Endothelial cell of umbilical vein (primary cell): ENCODE results near the gene ATP8B3. TPM values are rescaled to one million over a fixed set of nuclear protein-coding genes. Genes with fewer than 3 reads are reported as not detected.

ENCODE experiments used
- BruUV-seq: library from RNA; stranded (reverse); fragments of 400-500 nt; replicated peaks from 2 replicates; lab custom pipeline; 2021; lab: Mats Ljungman, UMichigan
- CTCF ChIA-PET: fragments of 300-600, 350-600 bp; sonication (Branson Sonifier 250); formaldehyde crosslinking; loops from one replicate; lab custom pipeline; 2021; ENCODE audit warnings: antibody characterized with exemption, inconsistent platforms; lab: Charles Lee
- POLR2A ChIA-PET: fragments of 300-600, 350-600 bp; sonication (Branson Sonifier 250); formaldehyde crosslinking; loops from one replicate; lab custom pipeline; 2021; ENCODE audit warnings: antibody characterized with exemption, inconsistent platforms; lab: Charles Lee
- DNase-seq: peaks from one replicate; pipeline ENCODE4 v3.0.0-alpha.2; 2011; ENCODE audit warnings: low read depth, low spot score
- FAIRE-seq: peaks from 2 replicates; lab custom pipeline; 2011; peaks lifted over from hg19 to GRCh38; lab: Jason Lieb, UNC
- H2AFZ ChIP-seq: 2 replicates; pipeline ENCODE4 v1.6.0; 2012; ENCODE audit warnings: low read depth, low read length, control low read depth, inconsistent platforms
- H3K27ac ChIP-seq: 2 replicates; pipeline ENCODE4 v1.5.1; 2011; ENCODE audit warnings: low read depth, mild to moderate bottlenecking, control low read depth, low read length, moderate library complexity; ENCODE audit not compliant: insufficient read depth
- H3K27me3 ChIP-seq, 2 experiments: 2 replicates each; pipeline versions ENCODE4 v1.6.0 to v1.6.1; 2011; ENCODE audit warnings: low read length in 2 of 2, mixed read lengths in 1 of 2; ENCODE audit not compliant: control insufficient read depth in 2 of 2, insufficient read depth in 2 of 2
- H3K36me3 ChIP-seq, 2 experiments: 2 replicates in 1 of 2; 3 replicates in 1 of 2; pipeline ENCODE4 v1.5.1; 2011; ENCODE audit warnings: low read length in 2 of 2, mild to moderate bottlenecking in 1 of 2, moderate library complexity in 1 of 2; ENCODE audit not compliant: control insufficient read depth in 2 of 2, insufficient read depth in 2 of 2; ENCODE audit errors: extremely low read depth in 1 of 2
- H3K4me1 ChIP-seq: 3 replicates; pipeline ENCODE4 v1.5.1; 2011; ENCODE audit warnings: mild to moderate bottlenecking, low read length; ENCODE audit not compliant: control insufficient read depth, insufficient read depth; ENCODE audit errors: extremely low read depth
- H3K4me2 ChIP-seq: 2 replicates; pipeline ENCODE4 v1.6.1; 2011; ENCODE audit warnings: low read length, control low read depth, mixed read lengths; ENCODE audit not compliant: insufficient read depth
- H3K4me3 ChIP-seq, 3 experiments: fragments of 200-600 bp in 1 of 3; sonication (generic), shearing (Covaris generic) in 1 of 3; replicated peaks in 1 of 3; 2 replicates each; pipeline ENCODE4 v1.5.1; 2011 to 2016; ENCODE audit warnings: control low read depth in 3 of 3, low read length in 3 of 3, mild to moderate bottlenecking in 2 of 3, inconsistent platforms in 1 of 3, low read depth in 1 of 3, moderate library complexity in 1 of 3; ENCODE audit not compliant: insufficient read depth in 1 of 3
- H3K79me2 ChIP-seq: 2 replicates; pipeline ENCODE4 v1.6.0; 2012; ENCODE audit warnings: low read length, inconsistent platforms; ENCODE audit not compliant: control insufficient read depth, insufficient read depth
- H3K9ac ChIP-seq: replicated peaks from 2 replicates; pipeline ENCODE3; 2011; ENCODE audit warnings: low read length, control low read depth; ENCODE audit not compliant: insufficient read depth; ENCODE audit errors: extremely low read depth
- H3K9me1 ChIP-seq: replicated peaks from 3 replicates; pipeline ENCODE4 v1.6.0; 2011; ENCODE audit warnings: mild to moderate bottlenecking, low read length; ENCODE audit not compliant: control insufficient read depth, insufficient read depth; ENCODE audit errors: extremely low read depth
- H3K9me3 ChIP-seq: replicated peaks from 2 replicates; pipeline ENCODE4 v1.5.1; 2012; ENCODE audit warnings: low read length, inconsistent platforms; ENCODE audit not compliant: control insufficient read depth, insufficient read depth
- H4K20me1 ChIP-seq: replicated peaks from 2 replicates; pipeline ENCODE3; 2011; ENCODE audit warnings: mild to moderate bottlenecking, low read length; ENCODE audit not compliant: control insufficient read depth, insufficient read depth; ENCODE audit errors: extremely low read depth
- EZH2 ChIP-seq: IDR thresholded peaks from 2 replicates; pipeline ENCODE4 v1.6.1; 2012; ENCODE audit warnings: borderline replicate concordance, low read depth, mild to moderate bottlenecking, moderate library complexity, low read length, inconsistent platforms; ENCODE audit not compliant: severe bottlenecking
- FOS ChIP-seq: IDR thresholded peaks from 2 replicates; pipeline ENCODE4 v1.6.1; 2011; ENCODE audit warnings: mild to moderate bottlenecking, low read length, moderate library complexity, borderline replicate concordance; ENCODE audit not compliant: insufficient read depth
- GATA2 ChIP-seq: IDR thresholded peaks from 2 replicates; pipeline ENCODE4 v1.7.0; 2011; ENCODE audit warnings: low read depth, mild to moderate bottlenecking, moderate library complexity, mixed read lengths, low read length; ENCODE audit not compliant: insufficient read length, insufficient read depth
- JUN ChIP-seq: IDR thresholded peaks from 2 replicates; pipeline ENCODE4 v1.6.1; 2011; ENCODE audit warnings: borderline replicate concordance, low read depth; ENCODE audit not compliant: insufficient read length, insufficient read depth
- MAX ChIP-seq: IDR thresholded peaks from 2 replicates; pipeline ENCODE4 v1.6.1; 2011; ENCODE audit not compliant: insufficient read depth, insufficient read length
- MYC ChIP-seq: IDR thresholded peaks from one replicate; pipeline ENCODE4 v1.6.1; 2011; ENCODE audit warnings: mild to moderate bottlenecking, low read depth, low read length
- POLR2A ChIP-seq: IDR thresholded peaks from 2 replicates; pipeline ENCODE4 v1.6.1; 2012; ENCODE audit warnings: low read depth, mild to moderate bottlenecking, control low read depth, low read length
- POLR2AphosphoS5 ChIP-seq: IDR thresholded peaks from 2 replicates; pipeline ENCODE4 v1.6.1; 2012; ENCODE audit warnings: low read depth, mild to moderate bottlenecking, control low read depth, low read length, moderate library complexity; ENCODE audit not compliant: insufficient read depth
- dilution Hi-C: fragments of 300-500 bp; cut with MboI; formaldehyde crosslinking; loops from one replicate; pipeline ENCODE4 v1.15.0; 2019; ENCODE audit warnings: low sequenced_read_pairs; ENCODE audit not compliant: extremely low pct_ligation_motif_present
- intact Hi-C: fragments of 100-400 bp; cut with micrococcal nuclease; formaldehyde crosslinking; loops from one replicate; pipeline ENCODE4 v1.10.0; 2022
- polyA plus RNA-seq, 4 experiments: library from polyadenylated mRNA; depleted of rRNA in 3 of 4; stranded (reverse) in 3 of 4; unstranded in 1 of 4; fragments of >200 nt; gene quantifications; 2 replicates each; pipeline versions ENCODE4 v1.2.1 to v1.2.3, GENCODE V29; 2011 to 2012; ENCODE audit warnings: missing spikeins in 1 of 4
- total RNA-seq: library from RNA; stranded (reverse); gene quantifications from 2 replicates; pipeline ENCODE4 v1.2.3, GENCODE V29; 2021
- TF ChIP-seq, protein P1 (sequence below), 2 donors: IDR thresholded peaks; 1 replicate in 1 of 2; 2 replicates in 1 of 2; pipeline ENCODE4 v1.5.1; 2011; ENCODE audit warnings: low read length in 2 of 2, mild to moderate bottlenecking in 2 of 2, moderate library complexity in 2 of 2, control low read depth in 1 of 2, inconsistent platforms in 1 of 2, low read depth in 1 of 2; ENCODE audit not compliant: insufficient read depth in 1 of 2; ENCODE audit errors: extremely low read depth in 1 of 2

Gene ATP8B3
- total and polyA plus RNA-seq, 2 donors (not counting 3 experiments of a cell fraction or from before 2014, with no cell fraction given) = 1.1 to 7.3 TPM

- Histone ChIP-seq H3K36me3 (peaks cover 0 to 18% of the 10 kb centered on the region in 2 experiments), H3K27ac (no peak overlapping the region), H3K4me3 (no peak overlapping the region), H3K4me1 (no peaks in the 10 kb centered on the region), H3K9ac (no peak overlapping the region), H4K20me1 (no peaks in the 10 kb centered on the region), H3K27me3 (no peaks in the 10 kb centered on the region), H3K9me1 (no peaks in the 10 kb centered on the region), H3K4me2 (no peak overlapping the region), H3K9me3 (no peaks in the 10 kb centered on the region), H3K79me2 (peaks cover 16% of the 10 kb centered on the region), H2AFZ (no peak overlapping the region)
- intact Hi-C loops = loop anchor here (5.0 kb wide), 1 partner anchor 40 kb away; no protein-coding TSS in a partner anchor
- dilution Hi-C loops = no loop called here
- POLR2A ChIA-PET = no interaction called here
- TSS peak; percentile 41 for BruUV-seq
- FAIRE-seq = no peak
- no peak for DNase-seq
- TF ChIP-seq MAX (no peak), POLR2A (no peak), POLR2AphosphoS5 (no peak)
- CTCF ChIA-PET = interaction anchor here (4.6 kb wide), 1 partner anchor 13 kb away, joined by 83 read pairs; no protein-coding TSS in a partner anchor
These were observed 15.6 kb upstream of the ATP8B3 start for GRCh38 chr19:1827566-1828278.

DNA sequence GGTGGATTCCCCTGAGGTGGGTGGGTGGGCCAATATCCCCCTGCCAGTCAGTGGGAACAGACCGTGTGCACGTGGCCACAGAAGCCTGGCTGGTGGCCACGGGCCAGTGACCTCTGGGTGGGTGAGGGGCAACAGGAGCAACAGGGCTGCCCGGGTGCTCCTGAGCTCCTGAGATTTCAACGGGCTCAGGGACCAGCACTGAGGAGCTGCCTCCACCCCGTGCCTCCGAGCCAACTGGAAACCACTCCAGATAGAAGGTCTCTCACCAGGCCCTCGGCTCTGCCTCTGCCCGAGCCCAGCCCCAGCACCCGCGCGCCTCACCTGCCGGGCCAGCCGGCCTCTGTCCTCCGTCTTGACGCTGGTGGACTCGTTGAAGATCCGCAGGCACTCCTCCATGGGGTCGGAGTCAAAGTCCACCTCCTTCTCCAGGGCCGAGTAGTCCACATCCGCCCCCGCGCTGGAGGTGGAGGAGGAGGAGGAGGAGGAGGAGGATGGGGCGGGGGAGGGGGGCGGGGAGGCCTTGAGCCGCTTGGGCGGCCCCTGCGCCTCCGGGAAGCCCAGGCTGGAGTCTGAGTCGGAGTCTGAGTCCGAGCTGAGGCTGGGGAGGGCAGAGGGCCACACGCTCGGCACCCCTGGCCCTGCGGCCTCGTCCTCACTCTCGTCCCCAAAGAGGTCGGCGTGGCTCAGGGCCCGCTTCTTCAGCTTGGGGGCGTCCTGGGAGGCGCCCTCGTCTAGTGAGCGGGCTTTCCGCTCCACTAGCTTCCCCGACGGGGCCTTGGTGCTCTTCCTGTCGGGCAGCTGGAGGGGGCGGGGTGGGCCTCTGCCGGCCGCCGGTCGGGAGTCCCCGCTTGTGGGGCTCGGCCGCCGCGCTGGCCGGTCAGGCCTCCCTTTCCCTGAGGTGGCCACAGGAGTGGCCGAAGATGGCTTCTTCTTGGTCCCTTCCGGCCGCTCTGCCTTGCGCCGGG lies 14.8 kb upstream of the ATP8B3 start:
- POLR2A ChIA-PET = interaction anchor here (0.6 kb wide), 1 partner anchor 523 kb away, joined by 9 read pairs; no protein-coding TSS in a partner anchor
- Histone ChIP-seq H3K9ac (no peak overlapping the region), H3K4me2 (no peak overlapping the region), H3K27me3 (no peaks in the 10 kb centered on the region), H3K9me3 (no peaks in the 10 kb centered on the region), H3K27ac (no peak overlapping the region), H3K79me2 (peaks cover 12% of the 10 kb centered on the region), H3K4me3 (no peak overlapping the region), H3K9me1 (no peaks in the 10 kb centered on the region), H2AFZ (no peak overlapping the region), H3K4me1 (no peaks in the 10 kb centered on the region), H3K36me3 (peaks cover 0 to 25% of the 10 kb centered on the region in 2 experiments), H4K20me1 (no peaks in the 10 kb centered on the region)
- no TSS peak for BruUV-seq
- FAIRE-seq (no peak), DNase-seq (no peak)
- TF ChIP-seq MYC = no peak
- no peak for TF ChIP-seq GATA2
- no peak for TF ChIP-seq JUN
- no peak for TF ChIP-seq POLR2AphosphoS5
- TF ChIP-seq FOS = no peak
- TF ChIP-seq EZH2 = no peak
- TF ChIP-seq, protein P1, sequence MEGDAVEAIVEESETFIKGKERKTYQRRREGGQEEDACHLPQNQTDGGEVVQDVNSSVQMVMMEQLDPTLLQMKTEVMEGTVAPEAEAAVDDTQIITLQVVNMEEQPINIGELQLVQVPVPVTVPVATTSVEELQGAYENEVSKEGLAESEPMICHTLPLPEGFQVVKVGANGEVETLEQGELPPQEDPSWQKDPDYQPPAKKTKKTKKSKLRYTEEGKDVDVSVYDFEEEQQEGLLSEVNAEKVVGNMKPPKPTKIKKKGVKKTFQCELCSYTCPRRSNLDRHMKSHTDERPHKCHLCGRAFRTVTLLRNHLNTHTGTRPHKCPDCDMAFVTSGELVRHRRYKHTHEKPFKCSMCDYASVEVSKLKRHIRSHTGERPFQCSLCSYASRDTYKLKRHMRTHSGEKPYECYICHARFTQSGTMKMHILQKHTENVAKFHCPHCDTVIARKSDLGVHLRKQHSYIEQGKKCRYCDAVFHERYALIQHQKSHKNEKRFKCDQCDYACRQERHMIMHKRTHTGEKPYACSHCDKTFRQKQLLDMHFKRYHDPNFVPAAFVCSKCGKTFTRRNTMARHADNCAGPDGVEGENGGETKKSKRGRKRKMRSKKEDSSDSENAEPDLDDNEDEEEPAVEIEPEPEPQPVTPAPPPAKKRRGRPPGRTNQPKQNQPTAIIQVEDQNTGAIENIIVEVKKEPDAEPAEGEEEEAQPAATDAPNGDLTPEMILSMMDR (IDR thresholded peaks at IDR 0.05; ENCODE audit: extremely low read depth in 1 of 2, insufficient read depth in 1 of 2, low read depth in 1 of 2, low read length in 2 of 2) = no peak
- TF ChIP-seq POLR2A = no peak
- dilution Hi-C loops = no loop called here
- intact Hi-C loops = loop anchor here (1.0 to 5.0 kb wide), 2 partner anchors 13 to 40 kb away; no protein-coding TSS in a partner anchor
- CTCF ChIA-PET = interaction anchor here (0.8 to 4.6 kb wide), 39 partner anchors 8 to 329 kb away, joined by 3 to 83 read pairs (median 5); no protein-coding TSS in a partner anchor
